ENCODE measurements around the gene PAPPA2.

Gene PAPPA2

DNA sequence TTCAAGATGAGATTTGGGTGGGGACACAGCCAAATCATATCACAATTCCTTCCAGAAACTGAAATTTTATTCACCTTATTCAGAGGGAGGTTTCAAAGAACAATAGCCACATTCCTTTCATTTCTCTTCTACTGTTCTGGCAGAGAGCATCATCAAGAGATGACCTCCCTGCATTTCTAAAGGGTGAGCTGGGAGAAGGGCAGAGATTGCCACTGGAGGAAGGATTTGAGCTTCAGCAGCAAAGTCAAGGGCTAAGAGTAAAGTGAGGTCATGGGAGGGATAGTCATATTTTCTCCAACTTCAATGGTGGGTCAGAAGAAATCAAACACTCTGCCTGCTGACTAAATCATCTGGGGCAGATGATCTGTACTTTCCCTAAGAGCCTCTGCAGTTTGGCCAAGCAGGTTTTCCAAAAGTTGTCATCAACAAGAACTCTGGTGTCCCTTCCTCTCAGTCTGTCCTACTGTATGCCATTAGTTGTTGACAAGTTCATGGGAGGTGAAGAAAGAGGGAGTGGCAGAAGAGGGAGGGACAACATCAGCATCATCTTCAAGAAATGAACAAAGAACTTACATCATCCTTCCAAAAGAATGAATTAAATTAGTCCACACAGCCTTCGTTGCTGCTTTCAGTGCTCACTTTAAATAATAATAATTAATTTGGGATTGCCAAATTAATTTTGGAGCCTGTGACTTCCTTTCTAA lies 403.2 kb downstream of the PAPPA2 start:
- Mint-ChIP-seq H3K27me3 (peaks cover 13 to 23% of the 10 kb centered on the region in 2 donors), H3K27ac (no peak overlapping the region), H3K4me3 (no peak overlapping the region), H3K4me1 (no peaks in the 10 kb centered on the region), H3K9me3 (peaks cover 0 to 5% of the 10 kb centered on the region in 2 donors), H3K36me3 (no peaks in the 10 kb centered on the region)
- no peak for DNase-seq
- no peak for ATAC-seq (replicated peaks)

DNA sequence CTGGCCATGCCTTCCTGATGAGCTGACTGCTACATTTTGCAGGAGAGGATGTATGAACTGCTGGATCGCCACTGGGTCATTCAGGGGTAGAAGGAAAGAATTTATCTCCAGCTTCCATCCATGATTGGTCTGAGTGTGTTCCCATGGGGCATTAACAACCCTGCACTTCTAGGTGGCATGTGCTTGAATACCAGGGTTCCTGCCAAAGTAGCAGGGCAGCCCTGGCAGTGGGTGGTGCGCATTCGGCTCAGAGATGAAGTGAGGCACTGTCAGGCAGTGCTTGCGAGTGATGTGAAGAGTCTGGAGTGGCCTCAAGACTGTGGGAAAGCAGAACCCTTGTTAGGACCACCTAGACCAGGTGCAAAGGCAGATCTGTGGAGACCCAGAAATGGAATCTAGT lies 406.6 kb downstream of the PAPPA2 start:
- DNase-seq (no peak), ATAC-seq (replicated peaks) (no peak)
- H3K4me3 Mint-ChIP-seq = no peak overlapping the region
- H3K27ac Mint-ChIP-seq = no peak overlapping the region
- H3K9me3 Mint-ChIP-seq = peaks cover 0 to 3% of the 10 kb centered on the region in 2 donors
- no peaks in the 10 kb centered on the region for H3K4me1 Mint-ChIP-seq
- no peaks in the 10 kb centered on the region for H3K36me3 Mint-ChIP-seq
- H3K27me3 Mint-ChIP-seq = peaks cover 13 to 17% of the 10 kb centered on the region in 2 donors

DNA sequence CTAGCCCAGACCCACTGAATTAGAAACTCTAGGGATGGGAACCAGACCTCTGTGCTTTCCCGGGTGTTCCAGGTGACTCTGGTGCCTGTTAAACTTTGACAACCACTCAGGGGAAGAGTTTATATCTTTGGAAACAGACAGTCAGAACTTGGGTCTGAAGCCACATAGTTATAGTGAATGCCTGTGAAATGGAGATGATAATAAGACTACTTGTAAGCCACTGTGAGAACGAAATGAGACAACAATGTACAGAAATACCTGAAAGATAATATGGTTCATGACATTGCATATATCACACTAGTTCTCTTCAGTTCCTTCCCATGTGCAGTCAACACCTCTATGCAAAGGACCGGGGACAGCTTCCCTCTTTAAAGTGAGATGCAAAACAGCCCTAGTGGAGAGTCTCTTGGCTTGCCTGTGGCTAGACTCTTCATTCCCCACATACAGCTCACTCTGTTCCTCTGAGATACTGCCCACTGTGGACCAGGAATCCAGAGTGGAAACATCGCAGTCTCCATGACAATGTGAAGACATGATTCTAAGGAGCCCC lies 414.1 kb downstream of the PAPPA2 start:
- peaks cover 0 to 2% of the 10 kb centered on the region in 2 donors for H3K4me1 Mint-ChIP-seq
- no peaks in the 10 kb centered on the region for H3K36me3 Mint-ChIP-seq
- DNase-seq (no peak), ATAC-seq (replicated peaks) (no peak)
- H3K27ac Mint-ChIP-seq = no peak overlapping the region
- no peak overlapping the region for H3K4me3 Mint-ChIP-seq
- no peaks in the 10 kb centered on the region for H3K9me3 Mint-ChIP-seq
- H3K27me3 Mint-ChIP-seq = peaks cover 0 to 8% of the 10 kb centered on the region in 2 donors

DNA sequence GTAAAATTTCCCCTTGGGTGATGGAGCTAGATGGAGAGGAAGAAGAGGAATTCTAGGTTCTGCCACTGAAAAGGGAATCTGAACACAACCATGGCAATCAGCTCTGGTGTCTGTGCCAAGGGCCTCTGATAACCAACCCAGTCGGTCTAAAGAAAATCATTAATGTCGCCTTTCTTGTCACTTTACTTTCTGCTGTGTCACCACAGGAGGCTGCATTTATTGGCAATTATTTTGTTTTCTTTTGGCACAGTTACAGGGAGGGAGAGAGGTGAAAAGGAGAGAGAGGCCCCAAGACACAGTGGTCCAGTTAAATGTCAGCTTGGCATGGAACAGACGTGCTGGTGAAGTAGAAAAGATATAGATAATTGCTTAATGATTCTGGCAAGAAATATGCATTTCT lies 414.6 kb downstream of the PAPPA2 start:
- no peaks in the 10 kb centered on the region for H3K9me3 Mint-ChIP-seq
- H3K27ac Mint-ChIP-seq = no peak overlapping the region
- no peak overlapping the region for H3K4me3 Mint-ChIP-seq
- DNase-seq (no peak), ATAC-seq (replicated peaks) (no peak)
- H3K27me3 Mint-ChIP-seq = peaks cover 0 to 7% of the 10 kb centered on the region in 2 donors
- H3K36me3 Mint-ChIP-seq = no peaks in the 10 kb centered on the region
- H3K4me1 Mint-ChIP-seq = peaks cover 0 to 2% of the 10 kb centered on the region in 2 donors

DNA sequence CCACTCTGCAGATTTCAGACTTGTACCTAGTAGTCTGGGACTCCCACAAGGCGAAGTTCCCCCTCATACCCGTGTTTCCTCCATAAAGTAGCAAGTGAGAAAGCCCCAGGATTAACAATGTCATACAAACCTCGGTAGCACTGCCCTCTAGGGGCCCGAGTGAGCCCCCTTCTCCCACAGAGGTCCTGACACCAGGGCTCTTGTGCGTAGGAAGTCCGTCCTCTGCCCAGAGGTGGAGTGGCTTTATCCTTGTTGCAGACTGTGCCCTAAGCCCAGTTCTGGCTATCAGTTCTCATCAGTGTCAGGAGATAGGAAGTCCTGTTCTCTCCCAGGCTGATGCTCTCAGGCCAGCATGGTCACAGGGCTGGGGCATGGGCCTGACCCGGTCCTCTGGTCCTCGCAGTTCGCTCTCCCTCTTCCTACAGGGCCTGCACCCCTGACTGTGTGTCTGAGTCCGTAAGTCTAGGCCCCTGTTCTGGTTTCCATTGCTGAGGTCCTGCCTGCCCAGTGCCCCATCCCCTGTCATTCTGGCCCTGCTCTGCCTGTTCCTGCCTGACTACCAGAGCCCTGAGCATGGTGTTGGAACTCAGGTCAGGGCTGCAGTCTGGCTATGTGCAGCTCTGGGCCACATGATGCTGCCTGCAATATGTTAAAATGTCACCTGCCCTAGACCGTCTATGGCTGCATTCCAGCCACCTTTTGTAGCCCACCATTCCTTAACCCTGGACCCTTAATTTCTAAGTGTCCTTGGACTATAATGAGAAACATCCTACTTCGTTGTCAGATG lies 416.0 kb downstream of the PAPPA2 start:
- ATAC-seq (replicated peaks) (peak in 1 of 2 donors; percentile 11), DNase-seq (no peak)
- no peaks in the 10 kb centered on the region for H3K9me3 Mint-ChIP-seq
- peaks cover 0 to 2% of the 10 kb centered on the region in 2 donors for H3K4me1 Mint-ChIP-seq
- H3K27ac Mint-ChIP-seq = no peak overlapping the region
- H3K4me3 Mint-ChIP-seq = no peak overlapping the region
- H3K27me3 Mint-ChIP-seq = peaks cover 0 to 4% of the 10 kb centered on the region in 2 donors
- no peaks in the 10 kb centered on the region for H3K36me3 Mint-ChIP-seq

DNA sequence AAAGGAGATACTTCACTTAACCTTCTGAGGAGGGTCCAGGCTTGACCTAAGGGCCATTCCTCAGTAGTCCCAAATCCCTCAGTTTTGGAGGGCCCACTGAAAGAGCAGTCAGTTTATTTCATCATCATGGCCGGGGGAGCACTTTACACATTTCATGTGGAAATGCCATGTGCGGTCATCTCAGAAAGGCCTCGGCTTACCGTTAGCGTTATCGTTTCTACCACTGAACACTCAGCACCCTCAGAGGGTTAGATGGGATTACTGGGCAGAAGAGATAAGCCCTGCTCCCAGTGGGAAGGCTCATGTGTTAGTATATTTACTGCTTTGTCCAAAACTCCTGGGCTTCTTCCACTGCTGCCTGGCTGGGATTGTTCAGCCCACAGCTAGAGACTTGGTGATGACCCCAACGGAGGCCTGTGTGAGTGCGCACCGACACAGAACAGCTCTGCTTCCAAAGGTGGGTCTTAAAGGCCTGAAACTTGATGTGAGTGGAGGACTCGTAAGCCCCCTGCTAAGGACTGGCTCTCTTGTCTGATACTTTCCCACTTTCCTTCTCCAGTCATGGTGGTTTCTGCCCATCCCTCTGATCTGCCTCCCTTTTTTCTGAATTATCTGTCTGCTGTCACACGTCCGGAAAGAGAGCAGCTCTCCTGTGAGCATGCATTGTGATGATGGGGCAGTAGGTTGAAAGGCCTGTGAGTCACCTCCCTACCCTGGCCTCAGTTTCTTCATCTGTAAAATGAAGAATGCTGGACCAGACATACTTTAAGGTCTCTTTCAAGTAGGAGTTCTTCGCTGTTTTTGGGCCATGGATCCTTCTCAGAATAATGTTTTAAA lies 417.0 kb downstream of the PAPPA2 start:
- no peak for DNase-seq
- peaks cover 0 to 2% of the 10 kb centered on the region in 2 donors for H3K4me1 Mint-ChIP-seq
- no peak for ATAC-seq (replicated peaks)
- no peak overlapping the region for H3K4me3 Mint-ChIP-seq
- H3K36me3 Mint-ChIP-seq = no peaks in the 10 kb centered on the region
- peaks cover 0 to 5% of the 10 kb centered on the region in 2 donors for H3K27me3 Mint-ChIP-seq
- H3K9me3 Mint-ChIP-seq = no peaks in the 10 kb centered on the region
- no peak overlapping the region for H3K27ac Mint-ChIP-seq

DNA sequence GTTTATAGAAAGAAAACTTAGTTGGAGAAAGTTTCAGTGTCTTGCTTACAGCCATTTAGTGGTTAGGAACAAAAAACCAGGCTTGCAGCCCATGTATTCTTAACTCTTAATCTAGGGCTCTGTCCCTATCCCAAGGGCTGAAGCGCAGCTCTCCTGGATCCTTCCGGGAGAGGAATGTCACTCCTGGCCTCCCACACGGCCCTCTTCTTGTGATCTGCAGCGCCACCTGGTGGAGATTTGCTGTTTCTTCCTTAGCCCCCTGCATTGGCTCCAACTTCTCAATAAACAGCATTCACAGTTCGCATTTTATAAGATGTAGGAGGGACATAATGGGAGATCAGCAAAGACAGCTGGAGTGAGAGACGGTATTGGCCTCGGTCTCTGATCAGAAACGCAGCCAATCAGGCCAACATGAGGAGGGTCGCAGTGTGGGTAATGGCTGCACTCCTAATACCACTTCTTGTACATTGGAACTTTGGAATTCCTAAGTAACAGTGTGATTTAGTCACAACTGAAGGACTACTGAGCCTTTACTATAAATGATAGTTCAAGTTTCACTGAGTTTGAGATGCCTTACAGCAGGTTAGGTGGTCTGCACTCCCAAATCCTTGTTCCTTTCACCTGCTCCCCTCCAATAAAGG lies 418.1 kb downstream of the PAPPA2 start:
- ATAC-seq (replicated peaks) (peak in 1 of 2 donors; percentile 38), DNase-seq (no peak)
- Mint-ChIP-seq H3K4me3 (no peak overlapping the region), H3K27me3 (peaks cover 0 to 11% of the 10 kb centered on the region in 2 donors), H3K9me3 (no peaks in the 10 kb centered on the region), H3K36me3 (no peaks in the 10 kb centered on the region), H3K4me1 (peaks cover 0 to 2% of the 10 kb centered on the region in 2 donors), H3K27ac (no peak overlapping the region)

DNA sequence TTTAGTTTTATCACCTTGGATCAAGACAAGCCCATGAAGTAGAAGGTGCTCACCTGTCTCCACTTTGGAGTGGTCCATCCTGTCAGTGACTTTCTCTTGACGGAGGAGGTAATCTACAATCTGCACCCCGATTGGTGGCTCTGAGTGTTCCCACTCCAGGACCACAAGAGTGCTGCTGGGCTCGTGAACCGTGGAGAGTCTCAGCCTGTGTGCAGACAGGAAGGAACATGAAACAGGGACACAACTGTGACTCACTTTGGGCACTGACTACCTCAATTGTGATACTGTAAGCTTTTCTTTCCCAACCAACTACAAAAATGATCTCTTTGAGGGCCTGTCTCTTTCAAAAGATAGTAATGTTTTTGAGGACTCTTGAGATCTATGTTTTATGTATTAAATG lies 421.3 kb downstream of the PAPPA2 start:
- no peak for ATAC-seq (replicated peaks)
- H3K4me3 Mint-ChIP-seq = no peak overlapping the region
- no peaks in the 10 kb centered on the region for H3K9me3 Mint-ChIP-seq
- no peaks in the 10 kb centered on the region for H3K36me3 Mint-ChIP-seq
- H3K27me3 Mint-ChIP-seq = peaks cover 6 to 17% of the 10 kb centered on the region in 2 donors
- no peak for DNase-seq
- H3K27ac Mint-ChIP-seq = no peak overlapping the region
- H3K4me1 Mint-ChIP-seq = peaks cover 0 to 2% of the 10 kb centered on the region in 2 donors

DNA sequence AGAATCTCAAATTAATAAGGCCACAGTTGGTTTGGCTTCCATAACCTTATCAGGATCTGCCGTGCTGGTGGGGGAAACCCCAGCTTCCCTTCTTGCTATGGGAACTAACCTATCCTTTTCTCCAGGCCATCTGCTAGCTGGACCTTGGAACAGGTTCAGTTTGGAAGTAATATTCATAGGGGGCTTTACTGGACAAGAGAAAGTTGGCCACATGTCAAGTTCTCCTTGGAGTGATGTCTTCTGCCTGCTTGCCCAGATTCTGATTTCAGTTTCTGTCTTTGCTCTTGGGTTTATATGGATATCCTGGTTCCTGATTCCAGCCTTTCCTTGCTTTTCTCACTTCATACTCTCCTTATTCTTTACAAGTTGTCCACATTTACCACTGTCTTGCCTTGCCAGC lies 421.9 kb downstream of the PAPPA2 start:
- Mint-ChIP-seq H3K4me1 (peaks cover 0 to 2% of the 10 kb centered on the region in 2 donors), H3K27ac (no peak overlapping the region), H3K36me3 (no peaks in the 10 kb centered on the region), H3K27me3 (peaks cover 10 to 17% of the 10 kb centered on the region in 2 donors), H3K4me3 (no peak overlapping the region), H3K9me3 (no peaks in the 10 kb centered on the region)
- DNase-seq (no peak), ATAC-seq (replicated peaks) (no peak)

DNA sequence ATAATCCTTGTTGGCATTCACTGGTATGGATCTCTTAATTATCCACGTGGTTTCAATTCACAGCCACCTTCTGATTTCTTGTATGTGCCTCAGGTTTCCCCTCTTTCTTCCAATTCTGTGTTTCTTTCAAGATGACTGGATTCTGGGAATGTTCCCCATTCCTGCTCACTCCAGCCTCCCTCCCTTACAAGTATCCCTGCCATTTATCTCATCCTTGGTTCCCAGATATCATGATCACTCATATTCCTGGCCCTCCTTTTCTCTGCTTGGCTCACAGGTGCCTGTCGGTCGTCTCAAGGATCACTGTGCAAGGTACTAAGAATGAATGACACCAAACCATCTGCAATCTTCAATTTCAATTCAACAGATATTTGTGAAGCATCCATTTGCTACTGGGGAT lies 422.4 kb downstream of the PAPPA2 start:
- Mint-ChIP-seq H3K27ac (no peak overlapping the region), H3K27me3 (peaks cover 15 to 21% of the 10 kb centered on the region in 2 donors), H3K4me1 (peaks cover 0 to 2% of the 10 kb centered on the region in 2 donors), H3K36me3 (no peaks in the 10 kb centered on the region), H3K4me3 (no peak overlapping the region), H3K9me3 (no peaks in the 10 kb centered on the region)
- ATAC-seq (replicated peaks) (no peak), DNase-seq (no peak)

DNA sequence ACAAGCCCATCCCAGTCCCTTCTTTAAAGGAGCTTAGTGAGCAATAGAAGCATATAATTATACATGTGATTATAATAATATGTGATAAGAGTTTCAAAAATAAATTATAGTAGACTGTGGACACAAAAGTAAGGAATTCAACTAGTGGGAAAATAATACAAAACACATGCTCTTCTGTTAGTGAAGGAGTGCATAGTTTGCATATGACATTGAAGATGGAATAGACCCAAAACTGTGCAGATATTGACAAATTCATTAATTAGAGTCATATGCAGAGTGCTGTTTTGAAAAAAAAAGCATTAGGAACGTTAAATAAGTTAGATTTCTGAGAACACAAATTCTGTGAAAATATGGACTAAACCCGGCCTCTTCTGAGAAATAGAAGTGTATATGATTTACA lies 422.8 kb downstream of the PAPPA2 start:
- no peaks in the 10 kb centered on the region for H3K36me3 Mint-ChIP-seq
- H3K27me3 Mint-ChIP-seq = peaks cover 15 to 21% of the 10 kb centered on the region in 2 donors

DNA sequence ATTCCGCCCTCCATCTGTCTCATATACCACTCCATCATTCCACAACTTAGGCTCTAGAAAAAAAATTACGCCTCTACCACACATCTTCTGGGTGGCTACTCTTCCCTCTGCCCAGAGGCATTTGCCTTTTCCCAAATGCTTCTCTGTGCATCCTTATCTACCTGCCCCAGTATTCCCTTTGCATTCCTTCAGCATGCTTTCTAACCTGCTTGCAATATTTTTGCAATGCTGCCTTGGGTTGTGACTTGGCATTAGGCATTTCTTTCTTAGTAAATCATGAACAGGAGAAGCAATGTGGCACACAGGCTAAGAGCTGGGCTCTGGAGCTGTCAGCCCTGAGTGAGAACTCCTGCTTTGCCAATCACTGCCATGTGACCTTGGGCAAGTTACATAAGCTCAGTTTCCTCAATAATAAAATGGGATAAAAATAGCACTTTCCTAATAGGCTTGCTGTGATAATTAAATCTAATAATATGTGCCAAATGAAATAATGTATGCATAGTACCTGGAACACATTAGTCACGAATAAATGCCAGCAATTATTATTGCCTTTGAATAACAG lies 425.6 kb downstream of the PAPPA2 start:
- Mint-ChIP-seq H3K4me3 (no peak overlapping the region), H3K27me3 (peaks cover 15 to 22% of the 10 kb centered on the region in 2 donors), H3K9me3 (no peaks in the 10 kb centered on the region), H3K27ac (no peak overlapping the region), H3K4me1 (no peaks in the 10 kb centered on the region), H3K36me3 (no peaks in the 10 kb centered on the region)
- ATAC-seq (replicated peaks) (no peak), DNase-seq (no peak)

More for the DNA sequence above, 422.8 kb downstream of the PAPPA2 start:
- ATAC-seq (replicated peaks) (no peak), DNase-seq (no peak)
- H3K4me3 Mint-ChIP-seq = no peak overlapping the region
- H3K9me3 Mint-ChIP-seq = no peaks in the 10 kb centered on the region
- H3K4me1 Mint-ChIP-seq = peaks cover 0 to 2% of the 10 kb centered on the region in 2 donors
- no peak overlapping the region for H3K27ac Mint-ChIP-seq

DNA sequence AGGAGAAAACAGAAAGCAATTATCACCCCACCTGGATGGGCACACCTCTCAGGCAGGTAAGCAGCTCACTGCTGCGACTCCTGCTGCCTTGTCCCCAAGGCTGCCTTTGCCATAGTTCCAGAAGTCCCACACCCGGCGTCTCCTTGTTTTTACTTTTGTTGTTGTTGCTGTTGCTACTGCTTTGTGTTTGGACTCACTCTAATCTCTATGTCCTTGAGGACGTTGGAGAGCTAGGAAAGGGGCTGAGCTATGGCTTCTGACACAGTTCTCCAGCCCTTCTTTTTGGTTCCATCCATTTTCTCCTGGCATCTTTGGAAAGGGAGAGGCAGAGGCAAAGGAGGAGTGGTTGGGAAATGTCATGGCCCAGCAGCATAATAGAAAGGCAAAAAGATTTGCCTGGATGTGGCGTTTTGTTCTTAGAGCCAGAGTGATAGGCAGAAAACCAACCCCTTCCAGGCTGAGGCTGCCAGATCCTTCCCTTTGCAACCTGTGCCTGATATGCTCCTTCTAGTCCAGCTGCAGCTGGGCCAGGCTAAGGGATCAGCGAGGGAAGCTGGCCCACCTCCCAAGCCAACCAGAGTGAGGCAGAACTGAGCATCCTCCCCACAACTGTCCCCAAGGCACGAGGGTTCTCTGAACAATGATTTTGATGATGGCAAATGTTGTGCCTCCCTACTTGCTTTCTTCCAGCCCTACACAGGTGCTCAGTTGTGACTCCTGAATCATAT lies 430.8 kb downstream of the PAPPA2 start:
- Mint-ChIP-seq H3K4me1 (peaks cover 6 to 9% of the 10 kb centered on the region in 2 donors), H3K9me3 (no peaks in the 10 kb centered on the region), H3K27ac (no peak overlapping the region), H3K36me3 (no peaks in the 10 kb centered on the region), H3K27me3 (peaks cover 18 to 27% of the 10 kb centered on the region in 2 donors), H3K4me3 (no peak overlapping the region)
- ATAC-seq (replicated peaks) (no peak), DNase-seq (no peak)
